Measurements from ENCODE around the gene CLSTN1.
A peak's percentile ranks its signal among the peaks of the same experiment; 100 is the strongest.
"Not testable (repeated sequence)": the region's sequence is repeated elsewhere in the genome, so short reads cannot be mapped to it uniquely, and the experiment has no call there.

The CLSTN1 gene

GRCh38 chr1:9825093-9826074, 1.6 kb upstream of the CLSTN1 start:
- DNase-seq (ENCODE audit: low spot score), result peak; percentile 61

GRCh38 chr1:9824702-9825089, 931 bp upstream of the CLSTN1 start:
- no peak for DNase-seq (ENCODE audit: low spot score)

GRCh38 chr1:9823693-9823942, 147 bp downstream of the CLSTN1 start:
- no peak for DNase-seq (ENCODE audit: low spot score)

- peak; percentile 8 for DNase-seq (ENCODE audit: low spot score)
These were observed 670 bp downstream of the CLSTN1 start for GRCh38 chr1:9822897-9823692.

GRCh38 chr1:9822490-9822889, 1.3 kb downstream of the CLSTN1 start:
- no peak for DNase-seq (ENCODE audit: low spot score)

- DNase-seq (ENCODE audit: low spot score), result no peak
These were observed 2.1 kb downstream of the CLSTN1 start for GRCh38 chr1:9821710-9822109.

- no peak for DNase-seq (ENCODE audit: low spot score)
These were observed 3.2 kb downstream of the CLSTN1 start for GRCh38 chr1:9820521-9820920.

- no peak for DNase-seq (ENCODE audit: low spot score)
These were observed 6.0 kb downstream of the CLSTN1 start for GRCh38 chr1:9817734-9818133.

GRCh38 chr1:9816199-9816598, 7.6 kb downstream of the CLSTN1 start:
- DNase-seq (ENCODE audit: low spot score), result no peak

- DNase-seq (ENCODE audit: low spot score), result no peak
These were observed 8.6 kb downstream of the CLSTN1 start for GRCh38 chr1:9815150-9815549.

GRCh38 chr1:9814619-9815018, 9.1 kb downstream of the CLSTN1 start:
- no peak for DNase-seq (ENCODE audit: low spot score)

GRCh38 chr1:9811239-9811966, 12.4 kb downstream of the CLSTN1 start:
- no peak for DNase-seq (ENCODE audit: low spot score)

- DNase-seq (ENCODE audit: low spot score), result no peak
These were observed 14.7 kb downstream of the CLSTN1 start for GRCh38 chr1:9809100-9809510.

- DNase-seq (ENCODE audit: low spot score), result no peak
These were observed 15.3 kb downstream of the CLSTN1 start for GRCh38 chr1:9808459-9808858.

GRCh38 chr1:9807541-9807940, 16.2 kb downstream of the CLSTN1 start:
- DNase-seq (ENCODE audit: low spot score), result no peak

GRCh38 chr1:9805972-9806371, 17.8 kb downstream of the CLSTN1 start:
- not testable (repeated sequence) for DNase-seq (ENCODE audit: low spot score)

GRCh38 chr1:9805006-9805508, 18.7 kb downstream of the CLSTN1 start:
- DNase-seq (ENCODE audit: low spot score), result no peak

GRCh38 chr1:9803003-9803918, 20.5 kb downstream of the CLSTN1 start:
- DNase-seq (ENCODE audit: low spot score), result not testable (repeated sequence)

GRCh38 chr1:9801909-9802308, 21.9 kb downstream of the CLSTN1 start:
- no peak for DNase-seq (ENCODE audit: low spot score)

- no peak for DNase-seq (ENCODE audit: low spot score)
These were observed 25.3 kb downstream of the CLSTN1 start for GRCh38 chr1:9798236-9799130.

All from CD4-positive, alpha-beta T cell treated with Interleukin-2 at 100 ng/mL for 4 hours (primary cell).